K562 (cell line): ENCODE data around the gene PDE11A. TPM values are rescaled to one million over a fixed set of nuclear protein-coding genes. Genes with fewer than 3 reads are reported as not detected.

Experiments
- CHD4 ChIP-seq: fragments of 200-600 bp; sonication (generic); IDR thresholded peaks from 3 replicates; pipeline ENCODE4 v1.6.1; 2012; ENCODE audit warnings: low read depth, mild to moderate bottlenecking, mixed read lengths, low read length, inconsistent platforms; ENCODE audit not compliant: insufficient read depth, insufficient replicate concordance, poor library complexity, severe bottlenecking
- DNMT1 ChIP-seq: fragments of 450-650 bp; IDR thresholded peaks from 2 replicates; pipeline ENCODE4 v1.6.1; 2016; ENCODE audit warnings: antibody characterized with exemption, mild to moderate bottlenecking
- ETV1 ChIP-seq: fragments of 450-650 bp; conservative IDR thresholded peaks from 2 replicates; pipeline ENCODE4 v1.6.1; 2016; ENCODE audit warnings: missing genetic modification characterization, control low read depth, low read depth, missing compliant biosample characterization
- FOSL1 ChIP-seq: fragments of 200-800 bp; sonication (Bioruptor generic); conservative IDR thresholded peaks from 2 replicates; pipeline ENCODE4 v1.6.1; 2016; ENCODE audit warnings: missing genetic modification characterization, missing compliant biosample characterization
- GABPB2 ChIP-seq: fragments of 250-450 bp; sonication (Bioruptor Pico); conservative IDR thresholded peaks from 2 replicates; pipeline ENCODE4 v1.5.1; 2021; ENCODE audit warnings: mild to moderate bottlenecking
- MTA3 ChIP-seq: fragments of 450-650 bp; formaldehyde crosslinking; IDR thresholded peaks from 2 replicates; pipeline ENCODE4 v1.6.1; 2017; ENCODE audit warnings: mild to moderate bottlenecking, borderline replicate concordance
- MXD1 ChIP-seq: fragments of 250-450 bp; sonication (Bioruptor Pico); IDR thresholded peaks from 2 replicates; pipeline ENCODE4 v1.8.0; 2021; ENCODE audit warnings: borderline replicate concordance, mild to moderate bottlenecking, moderate library complexity; ENCODE audit not compliant: poor library complexity, severe bottlenecking
- NFE2 ChIP-seq: IDR thresholded peaks from 2 replicates; pipeline ENCODE4 v1.6.1; 2014; ENCODE audit warnings: antibody characterized with exemption, low read depth
- NR1H2 ChIP-seq: sonication (generic); formaldehyde crosslinking; IDR thresholded peaks from 2 replicates; pipeline ENCODE4 v1.4.0; 2020; ENCODE audit warnings: mild to moderate bottlenecking, missing genetic modification reagents
- PURB ChIP-seq: sonication (generic); formaldehyde crosslinking; IDR thresholded peaks from 2 replicates; pipeline ENCODE4 v1.9.0; 2021; ENCODE audit warnings: low read depth, mild to moderate bottlenecking, missing genetic modification reagents
- RBM39 ChIP-seq: fragments of 200-400 bp; formaldehyde crosslinking; optimal IDR thresholded peaks from 2 replicates; pipeline ENCODE3; 2018; ENCODE audit warnings: low read depth, low read length
- SMARCA4 ChIP-seq: fragments of 450-650 bp; IDR thresholded peaks from 2 replicates; pipeline ENCODE4 v1.6.1; 2016
- SMARCE1 ChIP-seq: fragments of 450-650 bp; IDR thresholded peaks from 2 replicates; pipeline ENCODE4 v1.7.1; 2016; ENCODE audit warnings: mild to moderate bottlenecking
- TFAP4 ChIP-seq: sonication (generic); formaldehyde crosslinking; IDR thresholded peaks from 2 replicates; pipeline ENCODE4 v1.8.0; 2022; ENCODE audit warnings: missing genetic modification reagents, mild to moderate bottlenecking, moderate library complexity, borderline replicate concordance
- ZFP30 ChIP-seq: fragments of 250-450 bp; sonication (Bioruptor Pico); IDR thresholded peaks from 2 replicates; pipeline ENCODE4 v1.8.0; 2022; ENCODE audit warnings: moderate library complexity, mild to moderate bottlenecking, inconsistent platforms, borderline replicate concordance
- ZNF263 ChIP-seq: sonication (generic); formaldehyde crosslinking; IDR thresholded peaks from 2 replicates; pipeline ENCODE4 v1.8.0; 2022; ENCODE audit warnings: mild to moderate bottlenecking, missing genetic modification reagents, borderline replicate concordance
- ZNF740 ChIP-seq, 3 experiments: fragments of 200-800 bp in 1 of 3; sonication (Bioruptor generic) in 1 of 3; sonication (generic) in 1 of 3; formaldehyde crosslinking in 1 of 3; IDR thresholded peaks; 2 replicates each; pipeline versions ENCODE4 v1.6.1 to v1.8.0; 2016 to 2022; ENCODE audit warnings: mild to moderate bottlenecking in 2 of 3, missing compliant biosample characterization in 2 of 3, missing genetic modification characterization in 2 of 3, missing genetic modification reagents in 1 of 3
- ZNF77 ChIP-seq: fragments of 250-450 bp; sonication (Bioruptor Pico); IDR thresholded peaks from 2 replicates; pipeline ENCODE4 v1.5.0; 2020
- polyA plus RNA-seq, 8 experiments: library from polyadenylated mRNA; depleted of rRNA in 4 of 8; stranded (reverse) in 5 of 8; unstranded in 3 of 8; fragments of >200 nt; fragmentation: Nextera tagmentation in 2 of 8; fragmentation: Illumina TruSeq in 1 of 8; extraction: Ambion mirVana in 2 of 8; extraction: Trizol in 1 of 8; gene quantifications; 2 replicates each; pipeline versions ENCODE4 v1.2.1 to v1.2.3, GENCODE V29; 2011 to 2014; ENCODE audit warnings: inconsistent platforms in 1 of 8, missing spikeins in 1 of 8
- total RNA-seq, 7 experiments: library from RNA; depleted of rRNA in 6 of 7; stranded (reverse); fragments of >200 nt in 6 of 7; fragmentation: Illumina TruSeq in 2 of 7; extraction: Trizol in 2 of 7; gene quantifications; 2 replicates each; pipeline versions ENCODE4 v1.2.1 to v1.2.3, GENCODE V29; 2011 to 2021; ENCODE audit warnings: low replicate concordance in 1 of 7
- TF ChIP-seq, protein P1 (sequence below): fragments of 450-650 bp; IDR thresholded peaks from 2 replicates; pipeline ENCODE4 v1.6.1; 2014; ENCODE audit warnings: low read depth, mild to moderate bottlenecking, moderate library complexity, borderline replicate concordance
- TF ChIP-seq, protein P2 (sequence below): sonication (generic); formaldehyde crosslinking; IDR thresholded peaks from 2 replicates; pipeline ENCODE4 v1.4.0; 2020; ENCODE audit warnings: mild to moderate bottlenecking, missing genetic modification reagents

Gene PDE11A
- total and polyA plus RNA-seq, 9 of the 15 experiments (the other 6 are each of a cell fraction or from before 2014, with no cell fraction given), result 3.2 to 22.1 (median 5.7) TPM

DNA sequence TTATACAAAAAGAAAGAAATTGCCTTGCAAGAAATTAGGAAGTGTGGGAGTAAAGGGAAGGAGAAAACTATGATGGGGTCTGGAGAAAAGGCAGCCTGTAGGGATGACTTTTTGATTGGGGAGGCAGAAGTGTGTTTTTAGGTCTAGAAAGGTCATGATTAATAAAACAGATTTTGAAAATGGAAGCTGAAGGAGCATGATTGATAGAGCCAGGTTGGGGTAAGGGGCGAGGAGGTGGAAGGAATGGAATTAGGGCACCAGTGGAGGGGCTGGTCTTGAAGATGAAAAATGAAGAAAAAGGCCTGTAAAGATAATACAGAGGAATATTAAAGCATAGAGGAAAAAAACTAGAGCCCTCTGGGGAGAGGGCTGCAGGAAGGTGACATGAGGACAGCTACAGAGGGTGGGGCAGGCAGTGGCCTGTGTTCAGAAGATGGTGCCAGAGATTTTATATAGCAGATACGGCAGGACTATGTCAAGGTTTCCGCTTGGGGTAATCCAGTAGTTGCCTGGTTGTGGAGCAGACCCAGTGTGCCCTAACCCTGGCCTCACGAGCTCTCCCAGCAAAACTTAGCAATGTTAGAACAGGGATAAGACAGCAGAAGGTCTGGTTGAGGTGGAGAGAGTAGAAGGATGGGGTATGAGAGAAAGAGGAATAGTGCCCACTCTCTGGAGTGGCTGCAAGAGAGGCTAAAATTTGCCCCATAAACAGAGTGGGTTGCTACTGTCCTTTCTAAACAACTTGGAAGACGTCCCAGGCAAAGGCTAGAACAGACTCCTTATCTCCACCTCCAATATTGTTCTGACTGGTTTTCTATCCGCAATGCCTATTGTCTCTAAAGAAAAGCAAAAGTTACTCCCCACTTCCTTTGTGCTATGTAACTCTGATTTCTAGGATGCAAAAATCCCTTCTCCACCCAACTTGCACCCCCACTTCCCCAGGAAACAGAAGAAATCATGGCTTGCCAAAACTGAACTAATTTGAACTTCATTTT is 392.7 kb downstream of the PDE11A start (continued):
- TF ChIP-seq RBM39 (no peak), FOSL1 (peak; percentile 35; the same call in 1 of the 2 replicates), PURB (no peak), ZNF263 (no peak), ZNF740 (CRISPR knock-in tag; IDR thresholded peaks at IDR 0.05) (no peak), ZNF740 (tag; IDR thresholded peaks at IDR 0.05) (peak in 1 of 2 experiments; percentile 59; a peak in 2 of 4 replicates), SMARCA4 (peak; percentile 49; the same call in 1 of the 2 replicates), SMARCE1 (peak; percentile 60; the same call in 1 of the 2 replicates), MTA3 (no peak; the same call in none of the 2 replicates), ETV1 (tag) (peak; percentile 75), DNMT1 (no peak), NFE2 (no peak), MXD1 (CRISPR knock-in tag) (no peak), TFAP4 (no peak), ZFP30 (CRISPR knock-in tag) (no peak), CHD4 (no peak), ZNF77 (no peak), GABPB2 (CRISPR knock-in tag) (no peak), NR1H2 (no peak)
- TF ChIP-seq, protein P1, sequence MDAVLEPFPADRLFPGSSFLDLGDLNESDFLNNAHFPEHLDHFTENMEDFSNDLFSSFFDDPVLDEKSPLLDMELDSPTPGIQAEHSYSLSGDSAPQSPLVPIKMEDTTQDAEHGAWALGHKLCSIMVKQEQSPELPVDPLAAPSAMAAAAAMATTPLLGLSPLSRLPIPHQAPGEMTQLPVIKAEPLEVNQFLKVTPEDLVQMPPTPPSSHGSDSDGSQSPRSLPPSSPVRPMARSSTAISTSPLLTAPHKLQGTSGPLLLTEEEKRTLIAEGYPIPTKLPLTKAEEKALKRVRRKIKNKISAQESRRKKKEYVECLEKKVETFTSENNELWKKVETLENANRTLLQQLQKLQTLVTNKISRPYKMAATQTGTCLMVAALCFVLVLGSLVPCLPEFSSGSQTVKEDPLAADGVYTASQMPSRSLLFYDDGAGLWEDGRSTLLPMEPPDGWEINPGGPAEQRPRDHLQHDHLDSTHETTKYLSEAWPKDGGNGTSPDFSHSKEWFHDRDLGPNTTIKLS, result no peak
- TF ChIP-seq, protein P2, sequence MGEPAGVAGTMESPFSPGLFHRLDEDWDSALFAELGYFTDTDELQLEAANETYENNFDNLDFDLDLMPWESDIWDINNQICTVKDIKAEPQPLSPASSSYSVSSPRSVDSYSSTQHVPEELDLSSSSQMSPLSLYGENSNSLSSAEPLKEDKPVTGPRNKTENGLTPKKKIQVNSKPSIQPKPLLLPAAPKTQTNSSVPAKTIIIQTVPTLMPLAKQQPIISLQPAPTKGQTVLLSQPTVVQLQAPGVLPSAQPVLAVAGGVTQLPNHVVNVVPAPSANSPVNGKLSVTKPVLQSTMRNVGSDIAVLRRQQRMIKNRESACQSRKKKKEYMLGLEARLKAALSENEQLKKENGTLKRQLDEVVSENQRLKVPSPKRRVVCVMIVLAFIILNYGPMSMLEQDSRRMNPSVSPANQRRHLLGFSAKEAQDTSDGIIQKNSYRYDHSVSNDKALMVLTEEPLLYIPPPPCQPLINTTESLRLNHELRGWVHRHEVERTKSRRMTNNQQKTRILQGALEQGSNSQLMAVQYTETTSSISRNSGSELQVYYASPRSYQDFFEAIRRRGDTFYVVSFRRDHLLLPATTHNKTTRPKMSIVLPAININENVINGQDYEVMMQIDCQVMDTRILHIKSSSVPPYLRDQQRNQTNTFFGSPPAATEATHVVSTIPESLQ (CRISPR knock-in tag), result no peak
